Renal cortex interstitium (tissue), 11 donors: ENCODE results near the gene SIDT2. TPM values are rescaled to one million over a fixed set of nuclear protein-coding genes. Genes with fewer than 3 reads are reported as not detected.
A peak's percentile ranks its signal among the peaks of the same experiment; 100 is the strongest.

Experiments used
- DNase-seq, 11 donors: peaks; one replicate each; pipeline ENCODE4 v3.0.0-alpha.2; 2013; ENCODE audit warnings: low read depth in 9 of 11, low spot score in 4 of 11; ENCODE audit errors: extremely low read depth in 1 of 11
- polyA plus RNA-seq, 3 donors: library from polyadenylated mRNA; unstranded; fragments of 120-200 nt; gene quantifications; one replicate each; pipeline ENCODE4 v1.2.1, GENCODE V29; 2013; ENCODE audit not compliant: insufficient read length in 3 of 3

The SIDT2 gene
- polyA plus RNA-seq, 3 donors: 42.3 to 50.5 (median 43.8) TPM

GRCh38 chr11:117212697-117213355 is 34.3 kb downstream of the SIDT2 start:
- DNase-seq: no peak

GRCh38 chr11:117214404-117215110 is 36.0 kb downstream of the SIDT2 start:
- no peak for DNase-seq

GRCh38 chr11:117217141-117218084 is 38.9 kb downstream of the SIDT2 start:
- no peak for DNase-seq

GRCh38 chr11:117218133-117218915 is 39.8 kb downstream of the SIDT2 start:
- DNase-seq: no peak

GRCh38 chr11:117219001-117219400 is 40.5 kb downstream of the SIDT2 start:
- DNase-seq: no peak

GRCh38 chr11:117219455-117219854 is 40.9 kb downstream of the SIDT2 start:
- no peak for DNase-seq

- no peak for DNase-seq
Observed at GRCh38 chr11:117219995-117220394, 41.5 kb downstream of the SIDT2 start.

GRCh38 chr11:117220568-117220967 is 42.0 kb downstream of the SIDT2 start:
- no peak for DNase-seq

GRCh38 chr11:117220999-117221774 is 42.6 kb downstream of the SIDT2 start:
- DNase-seq: no peak

- DNase-seq: no peak
Observed at GRCh38 chr11:117221775-117222517, 43.4 kb downstream of the SIDT2 start.

- DNase-seq: no peak
Observed at GRCh38 chr11:117222991-117223740, 44.6 kb downstream of the SIDT2 start.

GRCh38 chr11:117223741-117224689 is 45.5 kb downstream of the SIDT2 start:
- DNase-seq: no peak

- DNase-seq: no peak
Observed at GRCh38 chr11:117225553-117226170, 47.1 kb downstream of the SIDT2 start.

- DNase-seq: peak; percentile 53 to 82 (median 74)
Observed at GRCh38 chr11:117226388-117227385, 48.1 kb downstream of the SIDT2 start.
